ENCODE results near the gene TFPT.

GRCh38 chr19:54102421-54103169 is 12.9 kb downstream of the TFPT start, which contains the start of gene NDUFA3:
- no peak for TF ChIP-seq CTCF (IDR thresholded peaks at IDR 0.05)
- TF ChIP-seq POLR2A (IDR thresholded peaks at IDR 0.05): peak in 1 of 2 donors; percentile 59
